Measurements from ENCODE around the gene PACS2.

GRCh38 chr14:105267820-105268548 lies 46.6 kb upstream of the PACS2 start:
- no peak for TF ChIP-seq CTCF (IDR thresholded peaks at IDR 0.05; ENCODE audit: insufficient read depth, low read length)
- TF ChIP-seq POLR2AphosphoS5 (IDR thresholded peaks at IDR 0.05; ENCODE audit: low read depth) = no peak
- no peak for TF ChIP-seq GABPA (IDR thresholded peaks at IDR 0.05; ENCODE audit: low read depth)
- TF ChIP-seq SPI1 (IDR thresholded peaks at IDR 0.05; ENCODE audit: borderline replicate concordance, low read depth) = no peak

Measured in HL-60 (cell line).